Activated gamma-delta T cell (primary cell): ENCODE data around the gene UTY.

ENCODE experiments used
- DNase-seq: peaks from one replicate; lab custom pipeline; 2025; lab: John Stamatoyannopoulos, UW

Gene UTY

DNA sequence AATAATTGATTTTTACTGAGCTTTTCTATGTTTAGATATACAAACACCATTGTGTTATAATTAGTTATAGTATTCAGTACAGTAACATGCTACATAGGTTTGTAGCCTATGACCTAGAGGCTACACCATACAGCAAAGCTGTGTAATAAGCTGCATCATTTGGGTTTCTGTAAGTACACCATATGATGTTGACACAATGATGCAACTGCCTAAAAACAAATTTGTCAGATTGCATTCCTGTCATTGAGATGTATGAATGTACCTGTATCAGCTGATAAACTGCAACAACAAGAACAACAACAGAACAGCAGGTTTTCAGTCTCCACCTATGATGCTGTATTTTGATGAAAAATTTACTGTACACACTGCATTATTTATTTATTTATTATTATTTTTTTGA is 64.3 kb downstream of the UTY start:
- no peak for DNase-seq

DNA sequence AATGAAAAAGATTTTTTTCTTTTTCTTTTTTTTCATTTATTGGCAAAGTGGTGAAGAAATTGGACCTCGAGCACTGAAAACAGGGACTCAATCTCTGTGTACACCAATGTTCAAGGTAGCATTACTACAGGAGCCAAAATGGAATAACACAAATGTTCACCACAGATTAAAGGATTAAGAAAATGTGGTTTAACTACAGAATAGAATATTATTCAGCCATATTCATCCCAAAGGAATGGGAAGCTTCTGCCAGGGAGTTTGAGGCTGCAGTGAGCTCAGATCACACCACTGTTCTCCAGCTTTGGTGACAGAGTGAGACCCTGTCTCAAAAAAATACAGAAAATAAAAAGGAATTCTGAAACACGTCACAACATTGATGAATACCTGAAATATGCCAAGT is 81.0 kb downstream of the UTY start:
- no peak for DNase-seq

DNA sequence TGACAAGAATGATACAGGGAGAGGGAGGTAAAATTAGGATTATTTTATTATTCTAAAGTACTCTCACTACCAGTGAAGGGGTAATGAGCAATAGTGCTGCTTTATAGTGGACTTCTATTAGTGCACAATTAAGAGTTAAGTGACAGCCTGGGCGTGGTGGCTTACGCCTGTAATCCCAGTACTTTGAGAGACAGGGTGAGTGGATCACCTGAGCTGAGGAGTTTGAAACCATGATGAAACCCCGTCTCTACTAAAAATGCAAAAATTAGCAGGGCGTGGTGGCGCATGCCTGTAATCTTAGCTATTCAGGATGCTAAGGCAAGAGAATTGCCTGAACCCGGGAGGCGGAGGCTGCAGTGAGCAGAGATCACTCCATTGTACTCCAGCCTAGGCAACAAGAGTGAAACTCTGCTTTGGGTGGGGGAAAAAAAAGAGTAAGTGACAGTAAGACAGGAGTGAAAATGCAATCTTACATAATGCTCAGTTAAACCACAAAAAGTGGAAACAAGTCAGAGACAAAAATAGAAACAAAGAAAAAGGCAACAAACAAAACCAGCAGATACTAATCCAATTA is 98.6 kb downstream of the UTY start:
- DNase-seq = no peak

DNA sequence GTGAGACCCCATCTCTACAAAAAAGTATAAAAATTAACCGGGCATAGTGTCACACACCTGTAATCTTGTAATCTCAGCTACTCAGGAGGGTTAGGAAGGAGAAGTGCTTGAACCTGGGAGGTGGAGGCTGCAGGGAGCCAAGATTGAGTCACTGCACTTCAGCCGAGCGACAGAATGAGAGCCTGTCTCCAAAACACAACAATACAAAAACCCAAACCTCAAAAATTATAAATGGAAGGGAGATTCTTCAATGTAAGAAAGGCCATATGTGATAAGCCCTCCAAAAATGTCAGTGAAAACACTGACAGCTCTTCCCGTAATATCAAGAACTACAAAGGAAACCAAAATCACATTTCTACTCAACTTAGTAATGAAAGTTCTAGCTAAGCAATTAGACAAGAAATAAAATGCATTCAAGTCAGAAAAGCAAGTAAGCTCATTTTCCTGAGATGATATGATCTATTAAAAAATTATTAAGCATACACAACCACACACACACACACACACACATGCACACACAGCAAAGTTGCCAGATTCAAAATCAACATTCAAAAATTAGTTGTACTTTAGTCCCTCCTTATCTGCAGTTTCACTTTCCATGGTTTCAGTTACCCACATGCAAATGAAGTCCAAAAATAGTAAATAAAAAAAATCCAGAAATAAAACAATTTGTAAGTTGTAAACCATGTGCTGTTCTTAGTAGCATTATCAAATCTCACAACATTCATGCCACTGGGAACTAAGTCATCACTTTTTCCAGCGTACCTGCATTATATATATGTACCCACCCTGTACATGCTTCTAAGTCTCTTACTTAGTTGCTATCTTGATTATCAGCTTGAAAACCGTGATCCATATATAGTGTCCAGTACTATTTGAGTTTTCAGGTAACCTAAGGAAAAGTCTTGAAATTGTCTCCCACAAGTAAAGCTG is 108.7 kb downstream of the UTY start:
- no peak for DNase-seq

DNA sequence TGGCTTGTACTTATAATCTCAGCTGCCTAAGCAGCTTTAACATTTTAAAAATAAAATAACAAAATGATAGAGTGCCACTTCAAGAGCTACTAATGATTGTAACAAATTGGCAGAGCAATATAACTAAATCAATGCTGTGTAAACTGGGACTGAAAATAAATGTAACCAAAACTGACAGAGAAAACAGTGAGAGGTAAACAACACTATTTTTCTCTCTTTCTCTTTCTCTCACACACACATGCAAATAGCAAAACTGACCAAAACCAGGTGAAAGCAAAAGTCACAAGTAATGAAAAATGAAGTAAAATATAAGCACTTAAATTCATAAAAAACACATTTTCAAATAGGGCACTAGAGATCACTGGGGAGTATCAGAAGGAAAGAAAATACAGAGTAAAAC is 109.6 kb downstream of the UTY start:
- no peak for DNase-seq

DNA sequence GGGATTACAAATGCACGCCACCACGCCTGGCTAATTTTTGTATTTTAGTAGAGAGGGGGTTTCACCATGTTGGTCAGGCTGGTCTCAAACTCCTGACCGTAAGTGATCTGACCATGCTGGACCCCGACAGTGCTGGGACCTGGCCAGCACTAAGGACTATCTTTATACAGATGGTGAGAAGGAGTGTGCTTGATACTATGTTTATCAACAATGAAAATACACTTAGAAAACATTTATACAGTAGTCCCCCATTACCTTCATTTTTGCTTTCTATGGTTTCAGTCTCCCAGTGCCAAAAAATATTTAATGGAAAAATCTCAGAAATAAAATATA is 111.4 kb downstream of the UTY start:
- DNase-seq = no peak

DNA sequence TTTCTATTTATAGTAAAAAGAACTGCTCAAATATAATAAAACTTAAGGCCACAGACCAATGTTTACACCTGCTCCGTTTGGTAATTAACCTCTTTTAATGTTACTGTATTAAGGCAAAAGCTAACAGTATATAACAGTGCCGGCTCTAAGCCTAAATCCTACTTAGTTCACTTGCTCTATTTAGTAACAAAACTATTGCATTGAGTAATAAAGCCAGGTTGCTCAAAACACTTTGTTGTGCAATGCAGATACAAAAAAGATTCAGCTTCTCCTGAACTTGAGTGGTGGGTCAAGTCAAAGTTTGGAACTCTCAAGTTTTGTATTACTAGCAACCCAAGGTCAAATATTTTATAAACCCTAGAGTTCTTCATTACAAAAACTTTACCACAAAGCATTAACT is 116.2 kb downstream of the UTY start:
- no peak for DNase-seq

DNA sequence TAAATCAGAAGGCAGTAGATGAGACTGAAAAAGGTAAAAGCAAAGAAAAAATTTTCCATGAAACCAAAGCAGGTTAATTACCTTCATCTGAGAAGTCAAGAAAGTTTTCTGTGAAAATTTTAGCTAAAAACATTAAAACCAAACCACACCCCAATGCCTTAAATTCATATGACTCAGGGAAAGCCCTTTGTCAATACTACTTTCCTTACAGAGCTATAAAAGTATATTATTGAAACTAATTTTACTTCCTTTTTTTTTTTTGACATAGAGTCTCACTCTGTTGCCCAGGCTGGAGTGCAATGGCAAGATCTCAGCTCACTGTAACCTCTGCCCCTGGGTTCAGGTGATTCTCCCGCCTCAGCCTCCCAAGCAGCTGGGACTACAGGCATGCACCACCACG is 117.2 kb downstream of the UTY start:
- DNase-seq = no peak

DNA sequence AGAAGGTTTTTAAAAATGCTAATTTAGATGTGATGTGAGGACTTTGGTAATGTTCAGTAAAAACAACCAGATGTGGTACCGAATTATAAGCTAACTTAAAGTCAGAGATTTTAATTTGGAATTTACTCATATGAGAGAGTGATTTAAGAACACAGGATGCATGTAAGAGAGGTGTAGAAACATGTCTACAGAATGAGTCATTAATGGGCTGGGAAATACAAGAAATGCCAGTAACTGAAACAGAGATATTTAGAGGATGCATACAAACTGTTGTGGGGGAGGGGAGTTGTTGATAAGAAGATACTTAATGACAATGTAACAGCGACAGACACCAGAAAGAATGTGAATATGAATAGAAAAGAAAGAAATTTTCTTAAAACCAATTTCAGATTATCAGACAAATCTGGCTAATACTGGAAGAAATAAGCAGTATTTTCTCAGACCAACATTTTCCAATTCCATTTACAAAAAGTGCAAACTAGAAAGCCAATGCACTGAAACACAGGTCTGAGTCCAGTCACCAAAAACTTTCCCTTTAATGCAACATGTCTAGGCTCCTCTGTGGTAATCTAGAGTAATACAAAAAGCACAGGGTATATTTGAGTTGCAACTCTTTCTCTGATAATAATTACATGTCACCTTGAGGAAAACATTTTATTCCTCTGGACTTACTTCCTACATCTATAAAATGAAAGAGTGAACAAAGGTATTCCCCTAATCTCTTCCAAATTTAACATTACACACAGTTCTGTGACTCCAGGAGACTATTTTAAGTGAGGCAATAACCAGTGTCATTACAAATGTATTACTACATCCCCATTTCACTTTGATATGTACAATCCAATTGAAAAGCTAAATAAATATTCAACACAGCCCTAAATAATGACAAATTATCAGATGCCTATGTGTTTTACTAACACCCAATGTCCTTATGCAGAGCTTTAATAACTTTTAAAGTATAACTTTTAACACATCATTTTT is 117.9 kb downstream of the UTY start:
- no peak for DNase-seq

DNA sequence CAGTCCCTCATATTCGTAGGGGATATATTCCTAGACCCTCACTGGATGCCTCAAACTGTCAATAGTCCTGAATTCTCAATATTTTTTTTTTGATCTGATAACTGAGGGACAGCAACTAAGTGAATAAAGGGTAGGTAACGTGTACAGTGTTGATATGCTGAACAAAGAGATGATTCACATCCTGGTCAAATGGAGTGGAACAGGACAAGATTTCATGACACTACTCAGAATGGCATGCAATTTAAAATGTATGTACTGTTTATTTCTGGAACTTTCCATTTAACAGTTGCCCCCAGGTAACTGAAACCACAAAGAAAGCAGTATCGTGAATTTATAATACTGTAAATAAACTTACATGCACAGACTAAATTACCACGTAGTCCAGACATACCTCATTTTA is 128.4 kb downstream of the UTY start:
- no peak for DNase-seq

DNA sequence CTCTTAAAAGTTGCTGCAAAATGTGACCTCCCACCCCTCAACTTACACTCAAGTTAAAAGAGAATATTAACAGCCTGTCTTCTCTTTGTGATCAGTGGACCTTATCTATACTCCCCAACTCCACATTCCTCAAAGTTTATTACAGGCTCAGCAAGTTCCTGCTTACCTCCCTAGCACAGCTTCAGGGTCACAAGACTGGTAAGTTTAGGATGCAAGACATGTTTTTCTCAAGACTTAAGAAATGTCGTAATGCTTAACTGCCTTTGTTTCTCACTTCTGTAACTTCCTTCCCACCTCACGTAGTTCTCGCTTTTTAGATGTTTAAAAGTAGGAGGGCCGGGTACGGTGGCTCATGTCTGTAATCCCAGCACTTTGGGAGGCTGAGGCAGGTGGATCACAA is 132.7 kb downstream of the UTY start:
- DNase-seq = no peak

DNA sequence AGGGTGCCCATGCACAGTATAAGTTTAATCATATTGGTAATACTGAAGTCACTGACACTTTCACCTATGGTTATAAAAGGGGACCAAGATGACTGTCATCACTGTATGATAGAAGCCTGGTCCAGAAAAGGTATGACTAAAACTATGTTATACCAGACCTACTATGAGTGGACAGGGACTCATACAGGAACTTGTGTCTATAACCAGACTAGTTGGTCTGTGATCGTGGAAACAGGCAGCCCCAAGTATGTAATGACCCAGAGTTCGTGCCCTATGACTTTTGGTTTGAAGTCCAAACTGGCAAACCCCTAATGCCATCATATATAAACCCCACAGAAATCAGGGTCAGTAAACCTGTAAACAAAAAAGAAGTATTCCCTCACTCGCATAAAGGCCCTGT is 134.3 kb downstream of the UTY start:
- DNase-seq = no peak

DNA sequence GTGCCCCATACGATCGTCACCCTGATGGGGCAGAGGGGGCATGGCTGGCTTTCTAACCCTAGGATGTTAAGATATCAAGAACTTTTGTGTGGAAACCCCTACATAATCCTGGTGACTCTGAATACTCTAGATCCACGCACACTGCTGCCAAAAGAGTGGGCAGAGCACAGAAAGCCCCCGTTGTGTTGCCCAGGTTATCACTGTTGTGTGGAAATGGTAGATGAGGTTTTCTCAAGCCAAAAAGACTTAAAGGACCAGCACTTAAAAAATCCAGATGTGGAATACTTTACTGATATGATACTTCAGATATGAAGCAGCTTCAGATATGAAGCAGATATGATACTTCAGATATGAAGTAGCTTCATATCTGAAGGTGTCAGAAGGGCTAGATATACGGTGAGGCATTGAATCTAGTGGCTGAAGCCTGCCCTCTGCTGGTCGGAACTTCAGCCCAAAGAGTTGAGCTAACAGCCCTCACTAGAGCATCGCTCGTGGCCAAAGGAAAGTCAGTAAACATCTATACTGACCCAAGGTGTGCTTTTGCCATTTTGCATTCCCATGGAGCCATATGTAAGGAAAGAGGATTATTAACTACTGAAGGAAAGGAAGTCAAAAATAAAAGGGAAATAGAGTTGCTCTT is 136.4 kb downstream of the UTY start:
- no peak for DNase-seq

DNA sequence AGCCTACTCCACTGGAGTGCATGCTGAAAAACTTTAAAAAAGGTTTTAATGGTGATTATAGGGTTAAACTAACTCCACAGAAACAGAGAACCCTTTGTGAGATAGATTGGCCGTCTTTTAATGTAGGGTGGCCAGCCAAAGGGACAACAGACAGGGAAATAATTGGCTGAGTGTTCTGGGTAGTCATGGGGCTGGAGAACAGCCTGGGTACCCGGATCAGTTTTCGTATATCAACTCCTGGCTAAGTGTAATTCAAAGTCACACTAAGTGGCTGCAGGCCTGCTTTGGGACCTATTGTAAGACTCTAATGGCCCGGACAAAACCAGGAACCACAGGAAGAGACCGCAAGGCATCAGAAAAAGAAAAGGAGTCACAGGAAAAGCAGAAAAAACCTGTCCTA is 139.9 kb downstream of the UTY start:
- DNase-seq = no peak

DNA sequence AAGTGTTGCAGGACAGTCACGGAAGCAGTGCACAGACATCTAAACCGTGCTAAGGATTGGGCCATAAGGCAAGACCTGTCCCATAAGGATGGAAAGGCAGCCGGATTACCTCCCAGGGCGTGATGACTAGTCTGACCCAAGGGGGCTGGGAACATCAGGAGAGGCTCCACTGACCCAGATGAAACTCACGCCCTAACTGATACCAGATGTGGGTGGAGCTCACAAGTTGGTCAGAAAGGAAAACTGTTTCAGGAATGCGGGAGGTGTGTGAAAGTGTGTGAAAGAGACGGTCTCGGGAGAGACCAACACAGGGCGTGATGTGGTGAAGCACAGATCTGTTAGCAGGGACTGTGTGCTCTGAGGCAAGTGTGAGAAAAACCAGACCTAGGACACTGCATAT is 140.5 kb downstream of the UTY start:
- DNase-seq = no peak

DNA sequence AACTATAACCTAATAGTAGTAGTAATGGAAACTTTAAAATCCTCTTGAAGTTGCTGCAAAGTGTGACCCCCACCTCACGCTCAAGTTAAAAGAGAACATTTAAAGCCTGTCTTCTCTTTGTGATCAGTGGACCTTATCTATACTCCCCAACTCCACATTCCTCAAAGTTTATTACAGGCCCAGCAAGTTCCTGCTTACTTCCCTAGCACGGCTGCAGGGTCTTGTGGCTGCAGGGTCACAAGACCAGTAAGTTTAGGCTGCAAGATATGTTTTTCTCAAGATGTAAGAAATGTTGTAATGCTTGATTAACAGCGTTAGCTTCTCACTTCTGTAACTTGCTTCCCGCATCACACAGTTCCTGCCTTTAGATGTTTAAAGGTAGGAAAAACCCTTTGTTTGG is 141.1 kb downstream of the UTY start:
- no peak for DNase-seq

DNA sequence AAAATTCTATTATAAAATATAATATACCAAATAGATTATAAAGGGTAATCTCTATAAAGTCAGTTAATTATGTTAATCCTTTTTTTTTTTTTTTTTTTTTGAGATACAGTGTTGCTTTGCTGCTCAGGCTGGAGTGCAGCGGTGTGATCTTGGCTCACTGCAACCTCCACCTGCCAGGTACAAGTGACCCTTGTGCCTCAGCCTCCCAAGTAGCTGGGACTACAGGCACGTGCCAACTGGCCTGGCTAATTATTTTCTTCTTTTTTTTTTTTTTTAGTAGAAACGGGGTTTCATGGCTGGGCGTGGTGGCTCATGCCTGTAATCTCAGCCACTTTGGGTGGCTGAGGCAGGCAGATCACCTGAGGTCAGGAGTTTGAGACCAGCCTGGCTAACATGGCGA is 141.9 kb downstream of the UTY start:
- no peak for DNase-seq

DNA sequence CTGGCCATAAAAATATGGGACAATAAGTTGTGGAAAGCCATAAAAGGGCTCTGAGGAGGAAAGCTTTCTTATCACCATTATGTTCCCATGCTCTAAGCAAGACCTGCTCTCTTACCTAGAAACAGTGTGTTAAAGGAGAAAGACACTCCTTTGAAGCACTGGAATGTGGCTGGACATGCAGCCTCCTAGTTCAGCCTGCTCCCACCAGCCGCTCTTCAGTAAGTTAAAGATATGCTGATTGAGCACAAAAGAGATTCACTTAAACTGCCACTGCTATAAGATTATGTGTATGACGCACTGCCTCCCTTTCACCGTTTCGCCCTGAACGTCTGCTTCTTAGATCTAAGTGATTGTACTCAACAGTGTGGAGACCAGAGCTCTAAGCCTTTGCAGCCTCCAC is 146.0 kb downstream of the UTY start:
- DNase-seq = no peak

DNA sequence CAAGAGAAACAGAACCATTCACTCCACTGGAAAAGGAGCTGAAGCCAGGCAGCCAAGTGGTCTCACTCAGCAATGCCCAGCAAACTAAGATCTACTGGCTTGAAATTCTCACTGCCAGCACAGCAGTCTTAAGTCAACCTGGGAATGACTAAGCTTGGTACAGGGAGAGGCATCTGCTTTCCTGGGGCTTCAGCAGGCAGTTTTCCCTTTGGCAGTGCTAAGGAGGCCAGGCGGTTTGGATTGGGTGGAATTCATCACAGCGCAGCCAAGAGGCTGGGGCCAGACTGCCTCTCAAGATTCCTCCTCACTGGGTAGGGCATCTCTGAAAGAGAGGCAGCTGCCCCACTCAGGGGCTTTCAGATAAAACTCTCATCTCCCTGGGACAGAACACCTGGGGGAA is 149.2 kb downstream of the UTY start:
- DNase-seq = no peak

DNA sequence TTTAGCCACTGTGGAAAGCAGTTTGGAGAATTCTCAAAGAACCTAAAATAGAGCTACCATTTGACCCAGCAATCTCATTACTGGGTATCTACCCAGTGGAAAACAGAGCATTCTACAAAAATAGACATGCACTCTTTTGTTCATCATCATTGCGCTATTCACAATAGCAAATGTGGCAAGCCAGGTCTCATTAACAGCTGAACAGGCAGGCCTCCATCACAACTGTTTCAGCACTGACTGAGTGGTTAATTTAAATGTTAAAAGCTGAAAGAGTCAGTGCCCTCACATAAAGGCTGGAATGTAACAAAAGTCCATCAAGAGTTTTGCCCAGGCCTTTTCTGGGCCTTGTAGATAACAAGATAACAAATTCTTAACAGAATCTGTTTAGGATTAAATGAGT is 166.9 kb downstream of the UTY start:
- DNase-seq = no peak

DNA sequence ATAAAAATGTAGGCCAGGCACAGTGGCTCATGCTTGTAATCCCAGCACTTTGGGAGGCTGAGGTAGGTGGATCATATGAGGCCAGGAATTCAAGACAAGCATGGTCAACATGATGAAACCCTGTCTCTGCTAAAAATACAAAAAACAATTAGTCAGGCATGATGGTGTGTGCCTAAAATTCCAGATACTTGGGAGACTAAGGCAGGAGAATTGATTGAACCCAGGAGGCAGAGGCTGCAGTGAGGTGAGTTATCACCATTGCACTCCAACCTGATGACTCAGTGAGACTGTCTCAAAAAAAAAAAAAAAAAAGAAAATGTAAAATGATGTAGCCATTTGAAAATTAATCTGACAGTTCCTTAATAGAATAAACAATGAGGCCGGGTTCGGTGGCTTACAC is 171.9 kb downstream of the UTY start:
- no peak for DNase-seq

DNA sequence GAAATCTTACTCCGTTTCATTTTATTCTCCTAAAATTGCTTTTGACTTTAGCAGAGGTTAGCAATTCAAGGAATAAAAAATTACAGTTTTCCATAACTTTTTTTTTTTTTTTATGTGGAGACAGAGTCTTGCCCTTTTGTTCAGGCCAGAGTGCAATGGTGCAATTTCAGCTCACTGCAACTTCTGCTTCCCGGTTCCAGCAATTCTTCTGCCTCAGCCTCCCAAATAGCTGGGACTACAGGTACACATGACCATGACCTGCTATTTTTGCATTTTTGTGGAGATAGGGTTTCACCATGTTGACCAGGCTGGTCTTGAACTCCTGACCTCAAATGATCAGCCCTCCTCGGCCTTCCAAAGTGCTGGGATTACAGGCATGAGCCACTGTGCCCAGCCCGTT is 179.0 kb downstream of the UTY start:
- DNase-seq = no peak
